ENCODE measurements around the gene SP110. TPM values are rescaled to one million over a fixed set of nuclear protein-coding genes. Genes with fewer than 3 reads are reported as not detected.

The SP110 gene
- total RNA-seq, 1 donor from 2014 or later, result 46.9 TPM

- intact Hi-C loops (cut with DNase I), result no loop called here
- TF ChIP-seq CTCF (IDR thresholded peaks at IDR 0.05), result no peak
Measured at GRCh38 chr2:230230496-230231200, 10.9 kb upstream of the SP110 start.

GRCh38 chr2:230230087-230230486, 10.3 kb upstream of the SP110 start:
- Histone ChIP-seq H3K9me3 (no peaks in the 10 kb centered on the region), H3K4me1 (no peaks in the 10 kb centered on the region), H3K27ac (no peak overlapping the region), H3K4me3 (no peak overlapping the region), H3K36me3 (no peaks in the 10 kb centered on the region), H3K27me3 (no peaks in the 10 kb centered on the region)
- TF ChIP-seq CTCF (IDR thresholded peaks at IDR 0.05), result no peak
- ATAC-seq, result peak; percentile 61
- DNase-seq, result no peak
- intact Hi-C loops (cut with DNase I), result no loop called here

More at GRCh38 chr2:230230496-230231200, 10.9 kb upstream of the SP110 start:
- H3K36me3 ChIP-seq, result no peaks in the 10 kb centered on the region
- no peaks in the 10 kb centered on the region for H3K27me3 ChIP-seq
- ATAC-seq (no peak), DNase-seq (no peak)
- no peak overlapping the region for H3K4me3 ChIP-seq
- no peaks in the 10 kb centered on the region for H3K9me3 ChIP-seq
- no peak overlapping the region for H3K27ac ChIP-seq
- H3K4me1 ChIP-seq, result no peaks in the 10 kb centered on the region

- Histone ChIP-seq H3K9me3 (no peaks in the 10 kb centered on the region), H3K27me3 (no peaks in the 10 kb centered on the region), H3K4me3 (peak overlapping the region; percentile 19), H3K27ac (no peak overlapping the region), H3K36me3 (no peaks in the 10 kb centered on the region), H3K4me1 (no peaks in the 10 kb centered on the region)
- no peak for DNase-seq
- no peak for TF ChIP-seq CTCF (IDR thresholded peaks at IDR 0.05)
- ATAC-seq, result peak; percentile 22
- intact Hi-C loops (cut with DNase I), result no loop called here
Measured at GRCh38 chr2:230227216-230227615, 7.4 kb upstream of the SP110 start.

- no peak for TF ChIP-seq CTCF (IDR thresholded peaks at IDR 0.05)
- intact Hi-C loops (cut with DNase I), result no loop called here
- no peaks in the 10 kb centered on the region for H3K9me3 ChIP-seq
- H3K4me1 ChIP-seq, result no peaks in the 10 kb centered on the region
- no peaks in the 10 kb centered on the region for H3K27me3 ChIP-seq
- H3K4me3 ChIP-seq, result peak overlapping the region; percentile 40
- DNase-seq, result no peak
- no peaks in the 10 kb centered on the region for H3K36me3 ChIP-seq
- H3K27ac ChIP-seq, result peak overlapping the region; percentile 65
- no peak for ATAC-seq
Measured at GRCh38 chr2:230226051-230226551, 6.3 kb upstream of the SP110 start.

GRCh38 chr2:230225486-230225885, 5.7 kb upstream of the SP110 start, which contains the start of gene SP140:
SP140 (plus strand) TSS chr2:230225736; CDS start chr2:230225845, 109 bp downstream.
- H3K4me3 ChIP-seq, result peak within 1 kb of the TSS; percentile 40
- H3K27ac ChIP-seq, result peak within 1 kb of the TSS; percentile 65
- no peak for TF ChIP-seq CTCF (IDR thresholded peaks at IDR 0.05)
- ATAC-seq (peak; percentile 95), DNase-seq (peak; percentile 77)
- H3K36me3 ChIP-seq, result no peaks in the 10 kb centered on the region
- H3K4me1 ChIP-seq, result peaks cover 1% of the 10 kb centered on the region
- no peaks in the 10 kb centered on the region for H3K9me3 ChIP-seq
- no peaks in the 10 kb centered on the region for H3K27me3 ChIP-seq
- intact Hi-C loops (cut with DNase I), result no loop called here

Measured in upper lobe of right lung (tissue), 1 donor.